DLD1 (cell line): ENCODE results near the gene ARHGAP6.
"Not testable (repeated sequence)": the region's sequence is repeated elsewhere in the genome, so short reads cannot be mapped to it uniquely, and the experiment has no call there.

Experiments used
- in situ Hi-C: cut with HindIII; loops from 2 replicates; pipeline ENCODE4 v1.10.0; 2017; ENCODE audit warnings: low sequenced_read_pairs

ARHGAP6 gene

DNA sequence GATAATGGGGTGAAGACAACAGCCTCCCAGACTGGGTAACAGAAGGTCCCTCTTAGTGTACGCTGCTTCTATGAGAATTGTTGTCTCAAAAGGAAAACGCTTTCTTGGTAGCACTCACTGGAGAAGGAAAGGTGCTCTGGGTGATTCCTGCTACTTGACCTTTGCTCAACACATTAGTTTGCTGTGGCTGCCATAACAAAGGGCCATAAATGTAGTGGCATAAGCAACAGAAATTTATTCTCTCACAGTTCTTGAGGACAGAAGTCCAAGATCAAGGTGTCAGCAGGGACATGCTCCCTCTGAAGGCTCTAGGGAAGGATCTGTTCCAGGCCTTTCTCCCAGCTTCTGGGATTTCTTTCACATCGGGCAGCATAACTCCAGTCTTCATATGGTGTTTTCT, 535.6 kb downstream of the ARHGAP6 start:
- in situ Hi-C loops = no loop called here

DNA sequence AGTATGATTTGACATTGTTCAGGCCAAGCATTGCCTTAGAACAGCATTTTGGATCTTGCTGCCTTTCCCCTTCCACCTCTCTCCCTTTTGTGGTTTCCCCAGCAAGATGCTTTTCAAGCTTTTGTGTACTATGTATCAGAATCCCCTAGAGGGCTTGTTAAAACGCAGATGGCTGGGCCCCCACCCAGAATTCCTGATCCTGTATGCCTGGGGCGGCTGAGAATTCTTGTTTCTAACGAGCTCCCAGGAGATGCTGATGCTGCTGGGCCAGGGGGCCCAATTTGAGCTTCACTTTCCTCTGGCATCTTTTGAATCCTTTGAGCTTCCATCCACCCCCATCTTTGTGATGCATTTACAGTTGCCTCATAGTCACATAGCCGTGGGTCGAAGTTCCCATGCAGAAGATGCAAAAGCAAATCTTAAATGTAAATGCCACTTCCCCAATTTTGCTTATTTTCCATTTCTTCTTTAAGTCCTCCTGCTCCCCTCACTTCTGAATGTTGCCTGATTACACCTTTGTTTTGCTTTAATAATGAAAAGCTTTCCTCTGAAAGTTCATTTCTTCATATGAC, 536.1 kb downstream of the ARHGAP6 start:
- in situ Hi-C loops = no loop called here

GRCh38 chrX:11125060-11125459, 540.7 kb downstream of the ARHGAP6 start:
- in situ Hi-C loops = no loop called here

- in situ Hi-C loops = no loop called here
Observed at GRCh38 chrX:11124112-11124511, 541.6 kb downstream of the ARHGAP6 start.

DNA sequence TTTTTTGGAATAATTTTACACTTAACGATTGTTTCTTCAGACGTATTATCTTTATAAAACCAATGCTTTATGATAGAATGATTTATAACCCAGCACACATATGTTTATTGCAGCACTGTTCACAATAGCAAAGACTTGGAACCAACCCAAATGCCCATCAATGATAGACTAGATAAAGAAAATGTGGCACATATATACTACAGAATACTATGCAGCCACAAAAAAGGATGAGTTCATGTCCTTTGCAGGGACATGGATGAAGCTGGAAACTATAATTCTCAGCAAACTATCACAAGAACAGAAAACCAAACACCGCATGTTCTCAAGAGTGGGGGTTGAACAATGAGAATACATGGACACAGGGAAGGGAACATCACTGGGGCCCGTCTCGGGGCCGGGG, 542.6 kb downstream of the ARHGAP6 start:
- in situ Hi-C loops = not testable (repeated sequence)

DNA sequence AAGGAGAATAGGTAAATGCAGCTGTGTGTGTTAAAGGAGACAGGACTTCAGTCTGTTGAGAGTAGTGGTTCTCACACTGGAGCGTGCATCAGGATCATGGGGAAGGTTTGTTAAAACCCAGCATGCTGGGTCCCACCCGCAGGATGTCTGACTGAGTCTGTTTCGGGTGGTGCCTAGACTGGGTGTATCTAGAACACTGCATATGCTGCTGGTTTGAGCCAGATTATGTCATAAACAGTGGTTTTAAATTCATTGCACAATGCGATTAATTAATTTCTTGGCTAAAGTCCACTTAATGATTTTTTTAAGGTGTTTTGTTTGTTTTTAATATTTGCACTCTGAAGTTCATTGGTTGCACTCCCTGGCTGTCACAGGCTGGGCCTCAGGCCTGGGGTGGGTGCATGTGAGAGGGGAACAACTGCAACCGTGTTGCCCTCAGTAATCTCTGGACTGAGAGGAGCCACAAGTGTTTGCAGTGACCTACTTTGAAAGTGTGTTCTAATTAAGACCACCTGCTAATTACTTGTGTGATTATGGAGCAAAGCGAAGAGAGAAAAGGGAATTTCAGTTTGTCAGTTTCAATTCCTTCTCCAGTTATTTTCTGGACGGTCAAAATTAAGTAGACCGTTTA, 546.3 kb downstream of the ARHGAP6 start:
- in situ Hi-C loops = no loop called here

DNA sequence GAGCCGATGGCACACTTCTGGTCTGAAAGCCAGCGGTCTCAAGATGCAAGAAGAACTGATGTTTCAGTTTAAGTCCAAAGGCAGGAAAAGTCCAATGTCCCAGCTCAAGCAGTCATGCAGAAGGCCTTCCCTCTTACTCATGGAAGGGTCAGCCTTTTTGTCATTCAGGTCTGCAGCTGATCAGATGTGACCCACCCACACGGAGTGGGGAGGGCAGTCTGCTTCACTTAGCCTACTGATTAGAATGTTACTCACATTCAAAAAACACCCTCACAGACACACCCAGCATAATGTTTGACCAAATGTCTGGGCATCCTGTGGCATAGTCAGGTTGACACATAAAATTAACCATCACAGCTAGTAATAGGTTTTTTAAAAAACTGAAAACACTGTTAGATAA, 548.0 kb downstream of the ARHGAP6 start:
- in situ Hi-C loops = no loop called here

DNA sequence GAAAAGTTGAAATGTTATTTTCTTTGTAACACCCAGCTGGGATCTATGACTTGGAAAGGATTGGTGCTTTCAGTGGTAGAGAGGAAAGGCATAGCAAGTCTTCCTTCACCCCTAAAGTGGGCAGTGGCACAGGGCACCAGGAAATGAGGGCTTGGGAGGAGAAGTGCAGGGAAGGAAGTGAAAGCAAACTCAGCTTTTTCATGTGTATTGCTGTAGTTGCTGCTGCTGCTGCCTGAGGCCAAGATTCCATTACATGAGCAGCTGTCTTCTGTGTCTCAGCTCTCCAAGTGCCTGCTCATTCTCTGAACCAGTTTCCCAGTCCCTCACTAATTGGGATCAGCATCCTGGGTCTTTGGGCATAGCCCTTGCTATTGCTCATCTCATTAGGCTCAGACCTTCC, 552.0 kb downstream of the ARHGAP6 start:
- in situ Hi-C loops = no loop called here

DNA sequence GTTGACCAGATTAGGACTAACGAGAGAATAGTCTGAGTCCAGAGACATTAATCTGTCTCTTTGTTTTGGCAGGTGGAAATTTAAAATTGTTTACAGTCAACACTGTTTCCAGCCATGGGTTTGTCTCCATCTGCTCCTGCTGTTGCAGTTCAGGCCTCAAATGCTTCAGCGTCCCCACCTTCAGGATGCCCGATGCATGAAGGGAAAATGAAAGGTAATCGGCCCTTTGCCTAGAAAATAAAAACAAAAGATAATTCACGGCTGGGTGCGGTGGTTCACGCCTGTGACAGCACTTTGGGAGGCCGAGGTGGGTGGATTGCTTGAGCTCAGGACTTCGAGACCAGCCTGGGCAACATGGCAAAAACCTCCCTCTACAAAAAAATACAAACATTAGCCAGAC, 553.8 kb downstream of the ARHGAP6 start:
- in situ Hi-C loops = no loop called here

DNA sequence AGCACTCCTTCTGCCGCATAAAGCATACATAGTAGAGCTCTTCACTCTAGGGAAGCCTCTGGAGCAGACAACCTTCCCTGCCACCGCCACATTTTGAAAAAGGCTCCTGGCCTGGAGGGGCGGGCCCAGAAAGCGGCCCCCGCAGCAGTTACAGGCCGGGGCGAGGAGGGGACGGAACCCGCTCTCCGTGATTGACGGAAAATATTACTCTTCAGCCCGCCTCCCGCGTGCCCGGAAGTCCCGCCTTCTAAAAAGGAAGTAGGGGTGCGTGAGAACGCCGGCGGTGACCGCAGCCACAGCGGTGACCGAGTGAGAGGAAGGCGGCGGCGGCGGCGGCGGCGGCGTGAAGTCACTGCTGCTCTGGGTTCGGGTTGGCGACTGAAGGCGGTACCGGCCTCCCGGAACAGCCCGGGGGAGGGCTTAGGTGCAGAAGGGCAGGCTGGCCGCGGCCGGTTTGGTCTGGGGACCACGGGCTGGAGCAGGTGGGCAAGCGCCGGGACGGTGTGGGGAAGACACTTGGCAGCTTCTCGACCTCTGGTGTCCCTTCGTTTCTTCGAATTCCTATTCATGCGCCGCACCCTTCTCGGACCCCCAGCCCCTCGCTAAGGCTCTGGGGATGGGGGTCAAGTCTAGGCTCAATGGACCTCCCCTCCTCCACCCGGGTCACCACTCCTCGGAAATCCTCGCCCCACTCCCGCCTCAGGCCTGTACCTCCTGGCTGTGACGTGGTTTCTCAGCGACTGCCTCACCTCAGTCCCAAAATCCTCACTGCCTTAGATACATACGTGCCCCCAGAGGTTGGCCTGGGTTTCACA, 554.5 kb downstream of the ARHGAP6 start, which contains the start of gene HCCS:
HCCS (plus strand) TSS at position 296 of the 815 bp plus-strand sequence. CDS start 729 bp downstream, outside the sequence.
- in situ Hi-C loops = no loop called here

- in situ Hi-C loops = no loop called here
Observed at GRCh38 chrX:11109968-11110367, 555.8 kb downstream of the ARHGAP6 start.

GRCh38 chrX:11108253-11108941, 557.3 kb downstream of the ARHGAP6 start:
- in situ Hi-C loops = no loop called here

DNA sequence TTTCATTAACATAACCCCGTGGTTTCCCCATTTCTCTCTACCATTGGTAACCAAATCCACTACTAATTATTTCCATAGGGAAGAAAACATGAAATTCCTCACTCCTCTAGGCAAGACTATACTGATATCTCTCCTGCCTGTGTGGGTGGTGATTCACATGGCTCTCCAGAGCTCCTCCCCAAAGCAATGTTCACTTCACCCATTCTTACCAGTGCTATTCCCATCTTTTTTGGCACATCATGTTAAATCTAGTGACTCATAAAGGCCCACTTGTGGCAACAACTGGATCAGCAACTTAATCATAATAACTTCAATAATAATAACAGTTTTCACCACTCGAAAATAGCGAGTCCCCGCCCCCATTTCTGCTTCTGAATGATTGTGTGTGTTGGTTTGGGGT, 560.6 kb downstream of the ARHGAP6 start:
- in situ Hi-C loops = no loop called here

DNA sequence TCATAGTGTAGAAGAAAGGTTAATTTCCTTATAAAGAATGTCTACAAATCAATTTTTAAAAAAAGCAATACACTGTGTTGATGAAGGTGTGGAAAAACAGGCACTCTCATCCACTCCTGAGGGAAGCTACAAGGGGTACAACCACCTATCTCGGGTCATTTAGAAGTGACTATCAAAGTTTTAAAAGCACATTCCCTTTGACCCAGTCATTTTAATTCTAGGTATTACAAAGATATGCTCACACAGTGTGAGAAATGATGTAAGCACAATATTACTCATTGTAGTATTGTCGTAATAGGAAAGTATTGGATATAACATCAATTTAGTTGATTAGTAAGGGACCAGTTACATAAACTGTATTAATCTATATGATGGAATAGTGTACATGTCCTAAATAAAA, 562.0 kb downstream of the ARHGAP6 start:
- in situ Hi-C loops = no loop called here

DNA sequence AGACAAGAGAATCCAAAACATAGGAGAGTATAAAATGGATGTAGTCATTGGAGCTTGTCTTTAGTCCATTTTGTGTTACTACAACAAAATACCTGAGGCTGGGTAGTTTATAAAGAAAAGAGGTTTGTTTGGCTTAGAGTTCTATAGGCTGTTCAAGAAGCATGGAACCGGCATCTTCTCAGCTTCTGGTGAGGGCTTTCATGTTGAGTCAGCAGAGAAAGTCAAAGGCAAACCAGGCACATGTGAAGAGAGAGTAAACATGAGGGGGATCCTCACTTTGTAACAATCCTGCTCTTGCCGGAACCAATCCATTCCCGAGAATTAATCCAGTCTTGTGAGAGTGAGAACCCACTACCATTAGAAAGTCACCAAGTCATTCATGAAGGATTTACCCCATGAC, 562.7 kb downstream of the ARHGAP6 start:
- in situ Hi-C loops = no loop called here

GRCh38 chrX:11100281-11101035, 565.3 kb downstream of the ARHGAP6 start:
- in situ Hi-C loops = no loop called here

DNA sequence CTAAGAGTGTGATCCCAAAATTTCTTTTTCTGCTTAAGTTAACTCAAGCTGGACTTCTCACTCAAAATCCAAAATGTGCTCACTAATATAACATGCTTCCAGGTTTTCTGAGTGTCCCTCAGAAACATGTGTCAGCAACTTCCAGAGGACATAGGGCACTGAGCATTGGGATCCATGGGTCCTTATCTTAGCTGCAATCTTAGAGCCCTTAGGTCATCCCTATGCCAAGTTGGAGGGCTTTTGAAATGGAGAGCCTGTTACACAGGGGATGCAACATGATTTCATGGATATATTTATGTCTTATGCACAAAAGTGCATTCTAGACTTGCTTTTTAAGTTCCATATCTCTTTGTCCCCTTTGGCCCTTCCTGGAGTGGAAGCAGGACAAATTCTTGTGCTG, 566.3 kb downstream of the ARHGAP6 start:
- in situ Hi-C loops = no loop called here

GRCh38 chrX:11097933-11098332, 567.8 kb downstream of the ARHGAP6 start:
- in situ Hi-C loops = no loop called here

DNA sequence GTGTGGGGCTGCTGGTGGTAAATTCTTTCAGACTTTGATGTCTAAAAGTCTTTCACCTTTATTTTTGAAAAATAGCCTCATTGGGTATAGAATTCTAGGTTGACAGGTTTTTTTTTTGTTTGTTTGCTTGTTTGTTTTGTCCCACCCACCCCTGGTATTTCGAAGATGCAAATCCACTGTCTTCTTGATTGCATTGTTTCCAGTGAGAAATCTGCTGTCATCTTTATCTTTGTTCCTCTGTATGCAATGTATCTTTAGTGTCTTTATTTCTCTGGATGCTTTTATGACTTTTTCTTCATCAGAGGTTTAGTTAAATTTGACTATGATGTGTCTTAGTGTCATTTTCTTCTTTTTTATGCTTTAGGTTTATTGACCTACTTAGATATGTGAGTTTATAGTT, 575.9 kb downstream of the ARHGAP6 start:
- in situ Hi-C loops = no loop called here
